GM12891 (cell line): ENCODE measurements around the gene VCX2.
"Not testable (repeated sequence)": the region's sequence is repeated elsewhere in the genome, so short reads cannot be mapped to it uniquely, and the experiment has no call there.

Source experiments
- DNase-seq: peaks from one replicate; pipeline ENCODE4 v3.0.0; 2011; ENCODE audit warnings: low spot score; ENCODE audit not compliant: insufficient read length
- FAIRE-seq: peaks from 2 replicates; lab custom pipeline; 2011; peaks lifted over from hg19 to GRCh38; lab: Jason Lieb, UNC
- PAX5 ChIP-seq: IDR thresholded peaks from 2 replicates; pipeline ENCODE4 v1.6.1; 2011; ENCODE audit warnings: low read length, moderate library complexity, mild to moderate bottlenecking; ENCODE audit not compliant: insufficient read depth, severe bottlenecking
- POLR2A ChIP-seq: IDR thresholded peaks from 2 replicates; pipeline ENCODE4 v1.6.1; 2011; ENCODE audit warnings: low read depth, low read length, control low read depth
- POLR2AphosphoS5 ChIP-seq: IDR thresholded peaks from 2 replicates; pipeline ENCODE4 v1.6.1; 2011; ENCODE audit warnings: low read depth, low read length, control low read depth
- POU2F2 ChIP-seq: IDR thresholded peaks from 2 replicates; pipeline ENCODE4 v1.6.1; 2011; ENCODE audit warnings: low read depth, mild to moderate bottlenecking, control low read depth, low read length, moderate library complexity
- SPI1 ChIP-seq: IDR thresholded peaks from 2 replicates; pipeline ENCODE4 v1.6.1; 2011; ENCODE audit warnings: low read depth, low read length, control low read depth
- TAF1 ChIP-seq: IDR thresholded peaks from 2 replicates; pipeline ENCODE4 v1.6.1; 2011; ENCODE audit warnings: low read depth, low read length, control low read depth

The VCX2 gene

GRCh38 chrX:8125566-8125965, 45.5 kb downstream of the VCX2 start:
- no peak for TF ChIP-seq POU2F2
- TF ChIP-seq PAX5 = no peak
- no peak for TF ChIP-seq POLR2AphosphoS5
- TF ChIP-seq POLR2A = no peak
- TF ChIP-seq SPI1 = no peak
- TF ChIP-seq TAF1 = no peak
- DNase-seq (no peak), FAIRE-seq (no peak)

DNA sequence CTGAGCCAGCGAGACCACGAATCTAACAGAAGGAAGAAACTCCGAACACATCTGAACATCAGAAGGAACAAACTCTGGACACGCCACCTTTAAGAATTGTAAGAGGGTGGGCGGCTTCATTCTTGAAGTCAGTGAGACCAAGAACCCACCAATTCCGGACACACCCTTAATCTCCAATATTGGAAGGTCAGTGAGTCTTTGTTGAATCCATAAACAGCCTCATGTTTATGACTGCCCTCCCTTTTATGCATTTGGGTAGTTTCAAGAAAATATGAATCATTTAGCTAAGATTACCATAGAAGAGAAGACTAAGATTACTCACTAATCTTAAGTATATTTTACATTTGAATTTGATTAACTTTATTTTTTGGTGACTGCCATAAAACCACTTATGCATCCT, 48.5 kb downstream of the VCX2 start:
- FAIRE-seq (no peak), DNase-seq (no peak)
- TF ChIP-seq PAX5 (no peak), POU2F2 (no peak), POLR2AphosphoS5 (no peak), TAF1 (no peak), SPI1 (no peak), POLR2A (no peak)

GRCh38 chrX:8121391-8121790, 49.7 kb downstream of the VCX2 start:
- FAIRE-seq, DNase-seq: not testable (repeated sequence)
